Ishikawa (cell line): ENCODE measurements around the gene TAS2R43.

Experiments used
- EGR1 ChIP-seq: IDR thresholded peaks from 2 replicates; pipeline ENCODE4 v1.6.1; 2012
- RAD21 ChIP-seq: IDR thresholded peaks from 2 replicates; pipeline ENCODE4 v1.6.1; 2012; ENCODE audit warnings: low read depth
- YY1 ChIP-seq: IDR thresholded peaks from 2 replicates; pipeline ENCODE4 v1.6.1; 2012; ENCODE audit warnings: low read depth

GRCh38 chr12:11134305-11134704 lies 42.2 kb upstream of the TAS2R43 start, which contains the start of gene TAS2R30:
- no peak for TF ChIP-seq YY1
- no peak for TF ChIP-seq EGR1
- no peak for TF ChIP-seq RAD21
